H54 (cell line): Measurements from ENCODE around the gene ZNF423.

Experiments used
- DNase-seq: peaks from one replicate; pipeline ENCODE4 v3.0.0; 2011; ENCODE audit warnings: low spot score, mixed read lengths; ENCODE audit not compliant: insufficient read length
- FAIRE-seq: peaks from 3 replicates; lab custom pipeline; 2011; peaks lifted over from hg19 to GRCh38; lab: Jason Lieb, UNC
- POLR2A ChIP-seq: IDR thresholded peaks from 2 replicates; pipeline ENCODE4 v1.6.1; 2011; ENCODE audit warnings: low read depth, mild to moderate bottlenecking, low read length

Gene ZNF423

GRCh38 chr16:49731911-49732310 lies 124.0 kb downstream of the ZNF423 start:
- DNase-seq (no peak), FAIRE-seq (no peak)
- no peak for TF ChIP-seq POLR2A

GRCh38 chr16:49730772-49731171 lies 125.1 kb downstream of the ZNF423 start:
- no peak for DNase-seq
- no peak for TF ChIP-seq POLR2A
- no peak for FAIRE-seq

GRCh38 chr16:49727611-49728010 lies 128.3 kb downstream of the ZNF423 start:
- FAIRE-seq (no peak), DNase-seq (no peak)
- TF ChIP-seq POLR2A: no peak

- TF ChIP-seq POLR2A: no peak
- no peak for DNase-seq
- no peak for FAIRE-seq
Observed at GRCh38 chr16:49726155-49726554, 129.8 kb downstream of the ZNF423 start.

- DNase-seq: no peak
- FAIRE-seq: no peak
- TF ChIP-seq POLR2A: no peak
Observed at GRCh38 chr16:49725651-49726050, 130.3 kb downstream of the ZNF423 start.

GRCh38 chr16:49724774-49725173 lies 131.1 kb downstream of the ZNF423 start:
- FAIRE-seq (no peak), DNase-seq (no peak)
- no peak for TF ChIP-seq POLR2A

- DNase-seq: no peak
- no peak for FAIRE-seq
- TF ChIP-seq POLR2A: no peak
Observed at GRCh38 chr16:49723310-49723709, 132.6 kb downstream of the ZNF423 start.

- no peak for FAIRE-seq
- no peak for DNase-seq
- TF ChIP-seq POLR2A: no peak
Observed at GRCh38 chr16:49720225-49720624, 135.7 kb downstream of the ZNF423 start.

- TF ChIP-seq POLR2A: no peak
- FAIRE-seq (no peak), DNase-seq (no peak)
Observed at GRCh38 chr16:49717689-49718088, 138.2 kb downstream of the ZNF423 start.

GRCh38 chr16:49716339-49716934 lies 139.5 kb downstream of the ZNF423 start:
- no peak for TF ChIP-seq POLR2A

GRCh38 chr16:49713770-49714169 lies 142.1 kb downstream of the ZNF423 start:
- no peak for DNase-seq
- FAIRE-seq: no peak
- no peak for TF ChIP-seq POLR2A

More at GRCh38 chr16:49716339-49716934, 139.5 kb downstream of the ZNF423 start:
- FAIRE-seq (no peak), DNase-seq (no peak)

- TF ChIP-seq POLR2A: no peak
- FAIRE-seq (no peak), DNase-seq (no peak)
Observed at GRCh38 chr16:49712542-49712941, 143.4 kb downstream of the ZNF423 start.

GRCh38 chr16:49712106-49712505 lies 143.8 kb downstream of the ZNF423 start:
- no peak for TF ChIP-seq POLR2A
- DNase-seq: no peak
- FAIRE-seq: no peak

GRCh38 chr16:49709057-49709456 lies 146.9 kb downstream of the ZNF423 start:
- no peak for TF ChIP-seq POLR2A
- FAIRE-seq (no peak), DNase-seq (no peak)

GRCh38 chr16:49708491-49708890 lies 147.4 kb downstream of the ZNF423 start:
- no peak for FAIRE-seq
- no peak for TF ChIP-seq POLR2A
- DNase-seq: no peak

- TF ChIP-seq POLR2A: no peak
- FAIRE-seq (no peak), DNase-seq (no peak)
Observed at GRCh38 chr16:49706620-49707355, 149.1 kb downstream of the ZNF423 start.
